H9 (cell line): ENCODE data around the gene NENF. TPM values are rescaled to one million over a fixed set of nuclear protein-coding genes. Genes with fewer than 3 reads are reported as not detected.

Experiments used
- DNase-seq: peaks from one replicate; pipeline ENCODE4 v3.0.0-alpha.2; 2017
- H2AFZ ChIP-seq: one replicate; pipeline ENCODE4 v1.6.1; 2013; ENCODE audit warnings: mild to moderate bottlenecking, low read length, control low read depth, moderate library complexity
- H2AK5ac ChIP-seq: 2 replicates; pipeline ENCODE4 v1.6.1; 2013; ENCODE audit warnings: low read length, control low read depth, mixed read lengths; ENCODE audit not compliant: insufficient read length
- H2BK120ac ChIP-seq: one replicate; pipeline ENCODE4 v1.6.1; 2013; ENCODE audit warnings: low read depth, mild to moderate bottlenecking, low read length, control low read depth, inconsistent platforms; ENCODE audit not compliant: poor library complexity, severe bottlenecking
- H2BK12ac ChIP-seq: 2 replicates; pipeline ENCODE4 v1.6.1; 2013; ENCODE audit warnings: low read length, control low read depth, mixed read lengths, low read depth; ENCODE audit not compliant: insufficient read length
- H2BK15ac ChIP-seq: 2 replicates; pipeline ENCODE4 v1.6.1; 2013; ENCODE audit warnings: low read depth, low read length, control low read depth
- H2BK20ac ChIP-seq: one replicate; pipeline ENCODE4 v1.6.1; 2013; ENCODE audit warnings: low read depth, mild to moderate bottlenecking, low read length, control low read depth, inconsistent platforms; ENCODE audit not compliant: poor library complexity, severe bottlenecking
- H2BK5ac ChIP-seq: 2 replicates; pipeline ENCODE4 v1.6.1; 2013; ENCODE audit warnings: low read length, control low read depth, mixed read lengths; ENCODE audit not compliant: insufficient read length
- H3K14ac ChIP-seq: 2 replicates; pipeline ENCODE4 v1.6.1; 2013; ENCODE audit warnings: low read length, control low read depth; ENCODE audit not compliant: insufficient read depth
- H3K18ac ChIP-seq: 2 replicates; pipeline ENCODE4 v1.6.1; 2013; ENCODE audit warnings: low read depth, mild to moderate bottlenecking, mixed read lengths, low read length, control low read depth; ENCODE audit not compliant: insufficient read length
- H3K23ac ChIP-seq: 2 replicates; pipeline ENCODE4 v1.6.1; 2013; ENCODE audit warnings: low read length, control low read depth, mixed read lengths, low read depth; ENCODE audit not compliant: insufficient read length
- H3K23me2 ChIP-seq: 2 replicates; pipeline ENCODE4 v1.6.1; 2013; ENCODE audit warnings: low read depth, mild to moderate bottlenecking, mixed read lengths, low read length, control low read depth; ENCODE audit not compliant: insufficient read length, poor library complexity, severe bottlenecking
- H3K27ac ChIP-seq: 2 replicates; pipeline ENCODE4 v1.5.1; 2013; ENCODE audit warnings: low read length, control low read depth, mixed read lengths, low read depth; ENCODE audit not compliant: insufficient read length
- H3K27me3 ChIP-seq: 2 replicates; pipeline ENCODE4 v1.6.1; 2013; ENCODE audit warnings: low read length, control low read depth, inconsistent platforms; ENCODE audit not compliant: insufficient read depth
- H3K4ac ChIP-seq: 2 replicates; pipeline ENCODE4 v1.6.1; 2013; ENCODE audit warnings: low read depth, mild to moderate bottlenecking, control low read depth, inconsistent platforms, low read length, moderate library complexity
- H3K4me1 ChIP-seq: 2 replicates; pipeline ENCODE4 v1.6.1; 2013; ENCODE audit warnings: low read length, control low read depth, inconsistent platforms; ENCODE audit not compliant: insufficient read depth
- H3K4me2 ChIP-seq: 2 replicates; pipeline ENCODE4 v1.6.1; 2013; ENCODE audit warnings: low read length, control low read depth, mixed read lengths; ENCODE audit not compliant: insufficient read length, insufficient read depth
- H3K56ac ChIP-seq: 2 replicates; pipeline ENCODE4 v1.6.1; 2013; ENCODE audit warnings: low read depth, mild to moderate bottlenecking, mixed read lengths, low read length, control low read depth; ENCODE audit not compliant: insufficient read length
- H3K79me1 ChIP-seq: 2 replicates; pipeline ENCODE4 v1.6.1; 2013; ENCODE audit warnings: low read depth, mild to moderate bottlenecking, moderate library complexity, low read length, control low read depth, inconsistent platforms; ENCODE audit not compliant: insufficient read depth, poor library complexity, severe bottlenecking
- H3K79me2 ChIP-seq: 2 replicates; pipeline ENCODE4 v1.6.1; 2013; ENCODE audit warnings: low read length, control low read depth, inconsistent platforms; ENCODE audit not compliant: insufficient read depth
- H3K9ac ChIP-seq: 2 replicates; pipeline ENCODE4 v1.6.1; 2013; ENCODE audit warnings: low read length, control low read depth, mixed read lengths; ENCODE audit not compliant: insufficient read length; ENCODE audit errors: extremely low read depth
- H3K9me3 ChIP-seq: one replicate; pipeline ENCODE4 v1.6.1; 2013; ENCODE audit warnings: low read depth, low read length, inconsistent platforms; ENCODE audit not compliant: control insufficient read depth
- H3T11ph ChIP-seq: one replicate; pipeline ENCODE4 v1.6.1; 2013; ENCODE audit warnings: mild to moderate bottlenecking, low read length, control low read depth, inconsistent platforms
- H4K20me1 ChIP-seq: one replicate; pipeline ENCODE4 v1.6.1; 2013; ENCODE audit not compliant: control insufficient read depth, insufficient read length, insufficient read depth
- H4K5ac ChIP-seq: 2 replicates; pipeline ENCODE4 v1.6.1; 2013; ENCODE audit warnings: low read depth, mild to moderate bottlenecking, mixed read lengths, low read length, control low read depth; ENCODE audit not compliant: insufficient read length
- H4K8ac ChIP-seq: replicated peaks from 2 replicates; pipeline ENCODE4 v1.6.1; 2013; ENCODE audit warnings: low read length, control low read depth, mixed read lengths, low read depth; ENCODE audit not compliant: insufficient read length
- H4K91ac ChIP-seq: 2 replicates; pipeline ENCODE4 v1.6.1; 2013; ENCODE audit warnings: low read depth, mild to moderate bottlenecking, moderate library complexity, mixed read lengths, low read length, control low read depth; ENCODE audit not compliant: insufficient read length
- H3K27ac Mint-ChIP-seq, 3 experiments: 2 replicates in 2 of 3; 3 replicates in 1 of 3; pipeline ENCODE4 v1.8.0; 2020 to 2021; ENCODE audit warnings: mixed read lengths in 3 of 3, mild to moderate bottlenecking in 1 of 3, moderate library complexity in 1 of 3
- H3K27me3 Mint-ChIP-seq: 2 replicates; pipeline ENCODE4 v1.8.0; 2021; ENCODE audit warnings: low read depth, mild to moderate bottlenecking, moderate library complexity, mixed read lengths
- H3K36me3 Mint-ChIP-seq, 3 experiments: 2 replicates in 2 of 3; 3 replicates in 1 of 3; pipeline ENCODE4 v1.8.0; 2020 to 2021; ENCODE audit warnings: low read depth in 3 of 3, mixed read lengths in 3 of 3; ENCODE audit not compliant: insufficient read depth in 1 of 3
- H3K4me1 Mint-ChIP-seq, 2 experiments: 2 replicates each; pipeline ENCODE4 v1.8.0; 2020; ENCODE audit warnings: mixed read lengths in 2 of 2
- H3K4me3 Mint-ChIP-seq, 2 experiments: 2 replicates in 1 of 2; 3 replicates in 1 of 2; pipeline ENCODE4 v1.8.0; 2020 to 2021; ENCODE audit warnings: mild to moderate bottlenecking in 2 of 2, mixed read lengths in 2 of 2, moderate library complexity in 1 of 2
- H3K9me3 Mint-ChIP-seq, 2 experiments: 2 replicates in 1 of 2; 3 replicates in 1 of 2; pipeline ENCODE4 v1.8.0; 2020; ENCODE audit warnings: mild to moderate bottlenecking in 2 of 2, mixed read lengths in 2 of 2, moderate library complexity in 1 of 2
- WGBS: extraction: QIAGEN DNeasy Blood & Tissue Kit; methylation state at CpG from one replicate; pipeline ENCODE4 v1.1.7; 2013; ENCODE audit warnings: missing lambda C conversion rate, low lambda C conversion rate, mixed read lengths; ENCODE audit not compliant: insufficient read length; ENCODE audit errors: extremely low coverage; 5-methylcytosine and 5-hydroxymethylcytosine counted together
- total RNA-seq: library from RNA; stranded (reverse); gene quantifications from 2 replicates; pipeline ENCODE4 v1.2.1, GENCODE V29; 2021
- TF ChIP-seq, protein P1 (sequence below): fragments of 200-600 bp; sonication (generic); conservative IDR thresholded peaks from 3 replicates; pipeline ENCODE4 v1.8.0; 2021; ENCODE audit warnings: antibody characterized with exemption, mild to moderate bottlenecking

NENF gene
- total RNA-seq, 1 experiment from 2014 or later = 28.3 TPM

DNA sequence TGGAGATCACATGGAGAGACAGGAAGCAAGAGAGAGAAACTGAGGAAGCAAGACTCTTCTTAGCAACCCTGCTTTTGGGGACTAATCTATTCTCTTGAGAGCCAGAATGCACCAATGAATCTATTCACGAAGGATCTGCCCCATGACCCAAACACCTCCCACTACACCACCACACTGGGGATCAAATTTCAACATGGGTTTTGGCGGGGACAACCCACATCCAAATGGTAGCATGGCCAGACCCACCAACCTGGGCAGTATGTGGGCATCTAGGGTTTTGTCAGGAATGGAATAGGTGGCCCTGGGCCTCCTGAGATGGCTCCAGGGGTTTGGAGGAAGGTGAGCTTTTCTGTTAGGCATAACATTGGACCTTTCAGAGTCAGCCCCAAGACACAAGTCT is 33.7 kb downstream of the NENF start:
- Histone ChIP-seq H2AFZ (no peak overlapping the region), H3K9ac (no peak overlapping the region), H2BK15ac (no peak overlapping the region), H3K4me2 (no peak overlapping the region), H2BK5ac (no peak overlapping the region), H3K79me2 (no peaks in the 10 kb centered on the region), H3K14ac (no peak overlapping the region), H3T11ph (no peak overlapping the region), H3K23me2 (no peaks in the 10 kb centered on the region), H4K20me1 (no peaks in the 10 kb centered on the region), H3K23ac (no peak overlapping the region), H2BK20ac (no peak overlapping the region), H4K8ac (no peak overlapping the region), H2BK12ac (no peak overlapping the region), H3K9me3 (no peaks in the 10 kb centered on the region), H2BK120ac (no peak overlapping the region), H3K27ac (no peak overlapping the region), H3K4me1 (no peaks in the 10 kb centered on the region; the same call in 1 of the 2 replicates), H3K4ac (no peak overlapping the region), H4K5ac (no peak overlapping the region), H3K79me1 (no peaks in the 10 kb centered on the region), H3K27me3 (no peaks in the 10 kb centered on the region), H2AK5ac (no peak overlapping the region), H4K91ac (no peak overlapping the region), H3K18ac (no peak overlapping the region), H3K56ac (no peak overlapping the region)
- Mint-ChIP-seq H3K36me3 (peaks cover 0 to 1% (median 0%) of the 10 kb centered on the region in 3 experiments; a peak in 2 of 7 replicates), H3K9me3 (peaks cover 8 to 9% of the 10 kb centered on the region in 2 experiments), H3K4me1 (peaks cover 23 to 33% of the 10 kb centered on the region in 2 experiments), H3K4me3 (no peak overlapping the region), H3K27me3 (no peaks in the 10 kb centered on the region; the same call in 1 of the 2 replicates), H3K27ac (no peak overlapping the region; a peak in 2 of 7 replicates)
- TF ChIP-seq, protein P1, sequence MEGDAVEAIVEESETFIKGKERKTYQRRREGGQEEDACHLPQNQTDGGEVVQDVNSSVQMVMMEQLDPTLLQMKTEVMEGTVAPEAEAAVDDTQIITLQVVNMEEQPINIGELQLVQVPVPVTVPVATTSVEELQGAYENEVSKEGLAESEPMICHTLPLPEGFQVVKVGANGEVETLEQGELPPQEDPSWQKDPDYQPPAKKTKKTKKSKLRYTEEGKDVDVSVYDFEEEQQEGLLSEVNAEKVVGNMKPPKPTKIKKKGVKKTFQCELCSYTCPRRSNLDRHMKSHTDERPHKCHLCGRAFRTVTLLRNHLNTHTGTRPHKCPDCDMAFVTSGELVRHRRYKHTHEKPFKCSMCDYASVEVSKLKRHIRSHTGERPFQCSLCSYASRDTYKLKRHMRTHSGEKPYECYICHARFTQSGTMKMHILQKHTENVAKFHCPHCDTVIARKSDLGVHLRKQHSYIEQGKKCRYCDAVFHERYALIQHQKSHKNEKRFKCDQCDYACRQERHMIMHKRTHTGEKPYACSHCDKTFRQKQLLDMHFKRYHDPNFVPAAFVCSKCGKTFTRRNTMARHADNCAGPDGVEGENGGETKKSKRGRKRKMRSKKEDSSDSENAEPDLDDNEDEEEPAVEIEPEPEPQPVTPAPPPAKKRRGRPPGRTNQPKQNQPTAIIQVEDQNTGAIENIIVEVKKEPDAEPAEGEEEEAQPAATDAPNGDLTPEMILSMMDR = no peak
- no CpG with 5 or more reads among the region's 2 CpGs for WGBS
- no peak for DNase-seq
